GM12874 (cell line): ENCODE data around the gene SEMA3D.

Experiments used
- TF ChIP-seq, protein P1 (sequence below): IDR thresholded peaks from 2 replicates; pipeline ENCODE4 v1.5.1; 2011; ENCODE audit warnings: low read depth, mild to moderate bottlenecking, control low read depth, low read length, moderate library complexity; ENCODE audit not compliant: insufficient read depth

The SEMA3D gene

DNA sequence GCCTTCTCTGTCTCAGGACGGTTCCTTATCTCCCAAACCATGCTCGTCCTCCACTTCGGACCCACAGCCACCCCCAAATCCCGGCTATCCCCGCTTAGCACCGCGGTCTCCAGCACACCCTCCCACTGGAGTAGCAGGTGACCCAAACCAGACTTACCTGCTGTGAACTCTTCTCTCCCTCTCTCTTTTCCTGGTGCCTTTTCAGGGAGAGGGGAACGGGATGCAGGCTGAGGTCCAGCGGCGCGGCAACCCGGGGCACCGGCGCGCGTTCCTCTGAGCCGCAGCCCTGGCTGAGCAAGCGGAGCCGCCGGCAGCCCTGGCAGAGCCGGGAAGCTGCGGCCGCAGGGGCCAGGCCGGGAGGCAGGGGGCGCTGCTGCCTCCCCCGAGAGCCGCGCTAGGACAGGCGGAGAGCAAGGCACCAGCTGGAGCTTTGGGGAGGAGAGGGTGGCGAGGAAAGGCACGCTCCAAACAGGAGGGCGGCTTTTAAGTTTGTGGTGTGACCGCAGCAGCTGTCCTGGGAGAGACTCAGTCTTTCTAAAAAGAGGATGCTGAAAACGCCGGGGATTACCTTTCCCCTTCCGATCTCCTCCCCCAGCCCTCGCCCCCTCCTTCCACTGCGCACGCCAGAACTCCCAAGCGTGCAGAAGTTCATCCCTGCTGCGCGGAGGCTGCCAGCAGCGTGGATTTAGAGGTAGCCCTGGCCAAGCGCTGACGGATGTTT, at the start of gene SEMA3D:
Gene SEMA3D, minus strand, starts transcription at position 536 of the 721 bp plus-strand sequence. CDS start 65,165 bp downstream, outside the sequence.
- TF ChIP-seq, protein P1, sequence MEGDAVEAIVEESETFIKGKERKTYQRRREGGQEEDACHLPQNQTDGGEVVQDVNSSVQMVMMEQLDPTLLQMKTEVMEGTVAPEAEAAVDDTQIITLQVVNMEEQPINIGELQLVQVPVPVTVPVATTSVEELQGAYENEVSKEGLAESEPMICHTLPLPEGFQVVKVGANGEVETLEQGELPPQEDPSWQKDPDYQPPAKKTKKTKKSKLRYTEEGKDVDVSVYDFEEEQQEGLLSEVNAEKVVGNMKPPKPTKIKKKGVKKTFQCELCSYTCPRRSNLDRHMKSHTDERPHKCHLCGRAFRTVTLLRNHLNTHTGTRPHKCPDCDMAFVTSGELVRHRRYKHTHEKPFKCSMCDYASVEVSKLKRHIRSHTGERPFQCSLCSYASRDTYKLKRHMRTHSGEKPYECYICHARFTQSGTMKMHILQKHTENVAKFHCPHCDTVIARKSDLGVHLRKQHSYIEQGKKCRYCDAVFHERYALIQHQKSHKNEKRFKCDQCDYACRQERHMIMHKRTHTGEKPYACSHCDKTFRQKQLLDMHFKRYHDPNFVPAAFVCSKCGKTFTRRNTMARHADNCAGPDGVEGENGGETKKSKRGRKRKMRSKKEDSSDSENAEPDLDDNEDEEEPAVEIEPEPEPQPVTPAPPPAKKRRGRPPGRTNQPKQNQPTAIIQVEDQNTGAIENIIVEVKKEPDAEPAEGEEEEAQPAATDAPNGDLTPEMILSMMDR, result peak; percentile 93

DNA sequence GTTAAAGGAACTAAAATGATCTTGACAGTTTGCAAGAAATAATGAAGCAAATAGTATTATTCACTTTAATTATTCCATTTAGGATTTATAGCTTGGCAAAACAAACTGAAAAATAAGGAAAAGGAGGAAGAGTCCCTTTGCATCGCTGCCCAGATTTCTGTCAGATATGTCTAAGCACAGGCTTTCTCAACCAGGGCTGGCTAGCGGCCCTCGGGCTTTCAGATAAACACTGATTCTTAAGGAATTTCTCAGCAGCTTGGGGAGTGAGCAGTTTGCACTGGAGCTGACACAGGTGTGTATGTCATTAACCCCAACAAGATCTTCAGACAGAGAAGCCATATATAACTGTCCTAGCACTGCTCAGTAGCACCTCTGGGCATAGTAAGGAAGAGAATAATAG, 47.9 kb upstream of the SEMA3D start:
- TF ChIP-seq, protein P1, result no peak

DNA sequence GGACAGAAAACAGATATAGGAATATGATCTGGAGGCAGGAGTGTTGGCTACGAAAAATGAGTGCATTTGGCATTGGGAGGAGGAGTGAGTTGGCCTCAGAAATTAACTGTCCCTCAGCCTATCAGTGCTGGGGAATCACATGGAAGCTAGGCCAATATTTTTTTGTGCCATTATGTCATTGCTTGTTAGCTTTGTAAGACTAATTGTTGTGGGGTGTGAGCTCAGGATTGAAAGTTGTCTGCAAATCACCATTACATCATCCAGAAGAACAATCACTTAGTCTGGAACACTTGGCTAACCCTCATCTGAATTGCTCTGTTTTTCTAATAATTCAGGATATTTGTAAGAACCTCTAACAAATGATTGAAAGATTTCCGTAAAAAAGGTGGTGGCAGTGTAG, 45.2 kb upstream of the SEMA3D start:
- TF ChIP-seq, protein P1, result no peak

DNA sequence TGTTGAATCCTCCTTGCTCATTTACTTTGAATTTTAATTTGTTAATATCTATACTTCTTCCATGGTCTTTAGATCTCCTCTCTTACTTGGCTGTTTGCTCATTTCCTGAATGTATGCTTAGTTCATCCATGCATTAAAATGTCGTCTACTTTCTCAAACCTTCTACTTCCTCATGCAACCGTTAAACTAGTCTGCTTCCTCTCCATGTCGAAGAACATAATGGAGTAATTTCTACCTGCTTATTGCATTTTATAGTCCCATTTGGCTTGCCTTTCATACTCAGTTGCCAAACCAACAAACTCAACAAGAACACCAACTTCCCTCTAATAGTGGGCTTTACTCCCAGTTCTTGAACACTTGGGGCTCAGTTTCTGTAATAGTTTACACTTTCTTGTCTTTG, 43.8 kb upstream of the SEMA3D start:
- TF ChIP-seq, protein P1, result no peak

DNA sequence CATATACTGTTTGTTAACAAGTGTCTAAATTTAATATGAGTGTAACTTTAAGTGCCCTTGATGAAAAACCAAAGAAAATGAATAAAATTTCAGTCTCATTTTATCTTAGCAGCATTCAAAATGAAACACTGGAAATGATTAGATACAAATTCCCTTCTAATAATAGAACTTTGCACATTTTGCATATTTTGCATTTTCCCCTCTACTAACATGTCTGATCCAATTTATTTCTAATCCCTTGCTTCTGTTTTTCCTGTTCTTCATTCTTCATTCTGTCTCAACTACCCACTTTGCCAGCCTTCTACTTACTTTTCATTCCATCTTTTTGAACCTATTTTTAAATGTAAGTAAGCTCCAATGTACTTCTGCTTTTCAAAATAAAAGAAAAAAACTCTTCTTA, 42.7 kb upstream of the SEMA3D start:
- TF ChIP-seq, protein P1, result no peak

DNA sequence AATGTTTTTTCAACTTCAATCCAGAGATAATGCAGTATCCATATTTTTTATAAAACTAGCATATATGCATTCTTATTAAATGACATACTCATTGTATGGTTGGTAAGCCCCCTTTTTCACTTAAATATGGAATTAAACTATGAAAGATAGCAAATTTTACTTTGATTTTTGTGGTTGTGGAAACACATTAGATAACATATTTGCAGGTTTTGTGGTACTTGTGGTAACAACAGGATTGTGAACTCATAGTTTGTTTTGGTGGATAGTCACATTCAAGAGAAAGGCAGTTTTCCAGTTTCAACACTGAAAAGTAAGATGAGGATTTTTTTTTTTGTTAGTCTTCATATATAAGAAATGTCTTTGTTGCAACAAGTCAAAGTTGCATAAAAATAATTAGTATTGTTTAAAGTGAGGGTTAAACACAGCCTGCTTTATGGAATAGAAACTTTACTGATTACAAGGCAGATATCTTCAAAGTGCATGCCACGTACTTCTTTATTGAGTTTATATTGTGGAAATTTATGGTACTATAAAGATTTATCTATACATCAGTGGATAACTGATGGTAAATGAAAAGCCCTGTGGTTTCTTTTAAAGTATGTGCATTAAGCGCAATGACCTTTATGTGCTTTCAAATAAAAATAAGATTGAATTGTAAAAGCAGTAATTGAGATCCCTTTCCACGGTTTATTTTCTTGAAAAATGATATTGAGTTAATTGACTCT, 39.7 kb upstream of the SEMA3D start:
- TF ChIP-seq, protein P1, result no peak

DNA sequence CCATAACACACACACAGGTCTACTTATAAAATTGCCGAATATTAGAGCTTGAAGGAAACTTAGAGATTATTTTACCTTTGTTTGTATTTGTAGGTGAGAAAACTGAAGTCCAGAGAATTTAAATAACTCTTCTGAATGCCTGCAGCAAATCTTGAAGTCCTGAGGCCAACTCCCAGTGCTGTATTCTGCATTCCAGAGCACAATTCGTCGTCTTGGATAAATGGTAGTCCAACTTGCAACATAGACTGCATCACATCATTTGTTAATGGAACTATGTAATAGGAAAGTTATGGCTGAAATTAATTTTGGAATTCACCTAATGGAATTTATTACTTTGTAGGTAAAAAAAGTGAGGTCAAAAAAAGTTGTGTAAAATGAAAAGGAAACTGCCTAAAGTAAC, 37.3 kb upstream of the SEMA3D start:
- TF ChIP-seq, protein P1, result no peak
